BJ (cell line): ENCODE data around the gene CCDC183. TPM values are rescaled to one million over a fixed set of nuclear protein-coding genes. Genes with fewer than 3 reads are reported as not detected.

Source experiments
- CTCF ChIA-PET: fragments of 350-600 bp; formaldehyde crosslinking; extraction: SDS; loops from one replicate; lab custom pipeline; 2021; ENCODE audit warnings: antibody characterized with exemption, inconsistent platforms; lab: Yijun Ruan, JAX
- POLR2A ChIA-PET: fragments of 300-600 bp; sonication (Branson Sonifier 250); formaldehyde crosslinking; extraction: SDS; loops from one replicate; lab custom pipeline; 2021; ENCODE audit warnings: antibody characterized with exemption; lab: Charles Lee
- DNase-seq: peaks from one replicate; pipeline ENCODE4 v3.0.0-alpha.2; 2011; ENCODE audit warnings: low read depth
- H3K27me3 ChIP-seq: 2 replicates; pipeline ENCODE4 v1.6.0; 2011; ENCODE audit warnings: low read length; ENCODE audit not compliant: control insufficient read depth, insufficient read depth
- H3K36me3 ChIP-seq: 2 replicates; pipeline ENCODE4 v1.5.1; 2011; ENCODE audit warnings: low read length; ENCODE audit not compliant: control insufficient read depth, insufficient read depth
- H3K4me3 ChIP-seq: 2 replicates; pipeline ENCODE4 v1.5.1; 2011; ENCODE audit warnings: low read depth, mild to moderate bottlenecking, control low read depth, low read length
- CTCF ChIP-seq: IDR thresholded peaks from 2 replicates; pipeline ENCODE4 v1.5.1; 2011; ENCODE audit warnings: low read depth, mild to moderate bottlenecking, control low read depth, inconsistent platforms, low read length, moderate library complexity; ENCODE audit not compliant: insufficient read depth
- polyA plus RNA-seq: library from polyadenylated mRNA; depleted of rRNA; stranded (reverse); fragments of >200 nt; gene quantifications from 2 replicates; pipeline ENCODE4 v1.2.3, GENCODE V29; 2011

Gene CCDC183
- polyA plus RNA-seq, 1 experiment = 0.20 TPM

GRCh38 chr9:136850866-136851775 is 55.0 kb downstream of the CCDC183 start:
- CTCF ChIA-PET = interaction anchor here (1.0 to 2.0 kb wide), 2 partner anchors 9 to 184 kb away, joined by 3 to 8 read pairs; no protein-coding TSS in a partner anchor
- POLR2A ChIA-PET = no interaction called here
- Histone ChIP-seq H3K4me3 (no peak overlapping the region), H3K36me3 (peaks cover 10% of the 10 kb centered on the region), H3K27me3 (0 out of 2 replicates have a peak, but pooled peaks cover 2% of the 10 kb centered on the region)
- no peak for TF ChIP-seq CTCF
- no peak for DNase-seq

GRCh38 chr9:136851941-136852663 is 56.0 kb downstream of the CCDC183 start, which contains the start of gene MAMDC4:
Gene MAMDC4 (plus strand): TSS chr9:136852346. CDS start chr9:136852417, 71 bp downstream.
- H3K27me3 ChIP-seq = no peaks in the 10 kb centered on the region
- CTCF ChIA-PET = interaction anchor here (0.7 kb wide), 2 partner anchors 9 to 183 kb away, joined by 3 read pairs; partner anchors contain the start of gene AJM1
- no peak within 1 kb of the TSS for H3K4me3 ChIP-seq
- POLR2A ChIA-PET = no interaction called here
- H3K36me3 ChIP-seq = peaks cover 11% of the 10 kb centered on the region
- no peak for DNase-seq
- no peak for TF ChIP-seq CTCF

GRCh38 chr9:136852664-136853595 is 56.8 kb downstream of the CCDC183 start:
- CTCF ChIA-PET = interaction anchor here (0.7 kb wide), 2 partner anchors 10 to 182 kb away, joined by 3 read pairs; partner anchors contain the start of gene AJM1
- peaks cover 11% of the 10 kb centered on the region for H3K36me3 ChIP-seq
- TF ChIP-seq CTCF = no peak
- no peak overlapping the region for H3K4me3 ChIP-seq
- no peaks in the 10 kb centered on the region for H3K27me3 ChIP-seq
- POLR2A ChIA-PET = no interaction called here
- DNase-seq = no peak

- no peak for TF ChIP-seq CTCF
- Histone ChIP-seq H3K27me3 (no peaks in the 10 kb centered on the region), H3K36me3 (peaks cover 11% of the 10 kb centered on the region), H3K4me3 (no peak overlapping the region)
- ChIA-PET CTCF (no interaction called here), POLR2A (no interaction called here)
- DNase-seq = no peak
Observed at GRCh38 chr9:136853596-136854112, 57.5 kb downstream of the CCDC183 start.
